ENCODE data around the gene DLGAP4.
A peak's percentile ranks its signal among the peaks of the same experiment; 100 is the strongest.
"Not testable (repeated sequence)": the region's sequence is repeated elsewhere in the genome, so short reads cannot be mapped to it uniquely, and the experiment has no call there.

The DLGAP4 gene

GRCh38 chr20:36507746-36508145 is 201.6 kb downstream of the DLGAP4 start:
- DNase-seq, result no peak

DNA sequence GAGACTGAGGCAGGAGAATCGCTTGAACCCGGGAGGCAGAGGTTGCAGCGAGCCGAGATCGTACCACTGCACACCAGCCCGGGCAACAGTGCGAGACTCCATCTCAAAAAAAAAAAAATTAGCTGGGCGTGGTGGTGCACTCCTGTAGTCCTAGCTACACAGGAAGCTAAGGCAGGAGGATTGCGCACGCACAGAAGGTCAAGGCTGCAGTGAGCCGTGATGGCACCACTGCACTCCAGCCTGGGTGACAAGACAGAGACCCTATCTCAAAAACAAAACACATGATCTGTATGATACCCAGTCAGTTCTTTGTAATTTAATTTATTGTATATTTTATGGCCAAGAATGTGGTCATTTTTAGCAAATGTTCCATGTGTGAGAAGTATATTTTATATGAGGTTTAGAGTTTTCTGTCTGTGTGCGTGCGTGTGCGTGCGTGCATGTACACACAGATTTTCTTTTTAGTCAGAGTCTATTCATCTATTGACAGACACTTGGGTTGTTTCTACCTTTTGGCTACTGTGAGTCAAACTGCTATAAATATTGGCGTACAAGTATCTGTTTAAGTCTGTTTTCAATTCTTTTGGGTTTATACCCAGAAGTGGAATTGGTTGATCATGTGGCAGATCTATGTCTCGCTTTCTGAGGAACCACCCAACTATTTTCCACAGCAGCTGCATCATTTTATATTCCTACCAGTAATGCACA is 213.0 kb downstream of the DLGAP4 start:
- DNase-seq, result peak; percentile 80

GRCh38 chr20:36519944-36520343 is 213.8 kb downstream of the DLGAP4 start:
- DNase-seq, result peak; percentile 54

GRCh38 chr20:36521526-36521925 is 215.4 kb downstream of the DLGAP4 start:
- DNase-seq, result no peak

DNA sequence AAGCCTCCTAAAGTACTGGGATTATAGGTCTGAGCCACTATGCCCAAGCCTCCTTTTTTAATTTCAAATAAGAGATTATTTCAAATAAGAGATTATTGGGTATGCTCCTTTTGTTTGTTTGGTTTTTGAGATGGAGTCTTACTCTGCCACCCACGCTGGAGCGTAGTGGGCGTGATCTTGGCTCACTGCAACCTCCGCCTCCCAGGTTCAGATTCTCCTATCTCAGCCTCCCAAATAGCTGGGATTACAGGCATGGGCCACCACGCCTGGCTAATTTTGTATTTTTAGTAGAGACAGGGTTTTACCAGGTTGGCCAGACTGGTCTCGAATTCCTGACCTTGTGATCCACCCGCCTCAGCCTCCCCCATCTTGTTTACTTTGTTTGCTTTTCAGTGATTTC is 216.3 kb downstream of the DLGAP4 start:
- DNase-seq, result not testable (repeated sequence)

- no peak for DNase-seq
Measured at GRCh38 chr20:36523341-36523740, 217.2 kb downstream of the DLGAP4 start.

DNA sequence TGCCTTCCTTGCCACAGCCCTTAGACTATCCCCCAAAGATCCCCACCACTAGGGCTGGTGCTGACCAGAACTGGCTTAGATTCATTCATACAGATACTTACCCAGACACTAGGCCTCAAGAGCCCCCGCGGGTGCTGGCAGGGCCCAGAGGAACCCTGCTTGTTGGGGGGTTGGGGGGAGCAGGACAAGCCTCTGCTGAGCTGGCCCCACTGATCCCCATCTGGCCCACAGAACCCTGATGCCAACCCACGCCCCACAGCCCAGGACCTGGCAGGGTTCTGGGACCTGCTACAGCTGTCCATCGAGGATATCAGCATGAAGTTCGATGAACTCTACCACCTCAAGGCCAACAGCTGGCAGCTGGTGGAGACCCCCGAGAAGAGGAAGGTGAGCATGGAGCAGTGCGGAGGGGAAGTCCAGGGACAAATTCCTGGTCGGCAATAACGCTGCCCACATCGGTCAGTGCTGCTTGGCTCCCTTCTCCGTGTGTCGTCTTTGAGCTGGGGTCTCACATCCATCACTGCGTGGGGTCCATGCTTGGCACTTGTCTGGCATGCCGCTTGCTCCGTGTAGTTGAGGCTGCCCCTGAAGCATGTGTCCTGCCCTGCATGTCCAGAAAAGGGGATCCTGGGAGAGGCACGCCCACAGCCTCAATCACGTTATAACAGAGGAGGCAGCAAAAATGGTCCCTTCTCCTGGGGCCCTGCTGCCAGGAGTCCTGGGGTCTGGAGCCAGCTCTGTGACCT is 219.7 kb downstream of the DLGAP4 start:
- no peak for DNase-seq

DNA sequence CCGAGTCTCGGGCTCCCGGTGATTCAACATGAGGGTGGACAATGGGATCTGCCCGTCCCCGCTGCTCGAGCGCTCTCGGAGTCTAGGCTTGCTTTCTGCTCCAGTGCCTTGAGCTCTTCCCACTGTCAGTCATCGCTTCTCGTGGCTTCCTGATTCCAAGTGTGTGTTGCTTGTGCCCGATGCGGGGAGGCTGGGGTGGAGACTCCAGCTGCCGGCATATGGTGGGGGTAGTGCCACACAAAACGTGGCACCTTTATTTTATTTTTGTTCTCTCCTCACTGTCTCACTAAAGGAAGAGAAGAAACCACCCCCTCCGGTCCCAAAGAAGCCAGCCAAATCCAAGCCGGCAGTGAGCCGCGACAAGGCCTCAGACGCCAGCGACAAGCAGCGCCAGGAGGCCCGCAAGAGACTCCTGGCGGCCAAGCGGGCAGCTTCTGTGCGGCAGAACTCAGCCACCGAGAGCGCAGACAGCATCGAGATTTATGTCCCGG is 220.4 kb downstream of the DLGAP4 start:
- no peak for DNase-seq

- DNase-seq, result no peak
Measured at GRCh38 chr20:36527331-36528125, 221.4 kb downstream of the DLGAP4 start.

DNA sequence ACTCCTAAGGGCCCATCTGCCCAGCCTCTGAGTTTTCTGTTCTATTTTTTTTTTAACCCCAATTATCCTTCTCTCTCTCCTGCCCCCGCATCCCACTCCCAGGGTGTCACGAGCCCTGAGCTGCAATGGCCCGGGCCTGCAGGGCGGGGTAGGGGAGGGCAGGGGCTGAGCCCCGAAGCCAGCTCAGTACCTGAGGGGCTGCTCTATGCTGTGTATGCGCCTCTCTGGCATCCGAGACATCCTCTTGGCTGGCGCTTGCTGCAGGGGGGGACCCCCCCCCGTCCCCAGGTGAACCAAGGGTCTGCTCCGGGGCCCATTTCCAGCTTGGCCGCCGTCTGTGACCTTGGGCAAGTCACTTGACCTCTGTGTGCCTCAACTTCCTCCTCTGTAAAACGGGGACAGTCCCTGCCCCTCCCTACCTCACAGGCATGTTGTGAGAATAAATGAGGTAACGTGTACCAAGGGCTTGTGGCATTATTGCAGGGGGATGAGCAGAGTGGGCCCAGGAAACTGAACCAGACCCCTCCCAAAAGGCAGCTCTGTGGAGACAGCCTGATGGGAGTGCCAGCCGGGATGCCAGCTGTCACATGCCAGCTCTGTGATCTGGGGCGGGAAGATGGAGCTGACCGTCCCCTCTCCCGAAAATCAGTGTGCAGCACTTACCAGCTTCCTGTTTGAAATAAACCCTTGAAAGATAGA is 222.2 kb downstream of the DLGAP4 start:
- no peak for DNase-seq

- DNase-seq, result no peak
Measured at GRCh38 chr20:36528875-36529417, 222.8 kb downstream of the DLGAP4 start.

DNA sequence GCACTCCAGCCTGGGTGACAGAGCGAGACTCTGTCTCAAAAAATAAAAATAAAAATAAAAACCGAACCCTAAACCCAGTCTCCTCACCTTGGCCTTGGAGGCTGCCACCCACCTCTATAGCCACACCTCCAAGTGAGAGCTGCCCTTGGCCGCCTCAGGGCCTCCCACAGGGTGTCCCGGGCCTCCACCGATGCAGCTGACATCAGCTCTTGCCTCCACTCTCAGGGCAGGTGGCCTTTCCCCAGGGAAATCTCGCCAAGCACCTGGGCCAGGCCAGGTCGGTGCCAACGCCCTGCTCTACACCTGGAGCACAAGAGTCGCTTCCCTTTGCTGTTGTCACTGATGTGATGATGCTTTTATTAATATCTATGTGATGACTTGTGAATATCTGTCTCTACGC is 226.2 kb downstream of the DLGAP4 start:
- DNase-seq, result no peak

DNA sequence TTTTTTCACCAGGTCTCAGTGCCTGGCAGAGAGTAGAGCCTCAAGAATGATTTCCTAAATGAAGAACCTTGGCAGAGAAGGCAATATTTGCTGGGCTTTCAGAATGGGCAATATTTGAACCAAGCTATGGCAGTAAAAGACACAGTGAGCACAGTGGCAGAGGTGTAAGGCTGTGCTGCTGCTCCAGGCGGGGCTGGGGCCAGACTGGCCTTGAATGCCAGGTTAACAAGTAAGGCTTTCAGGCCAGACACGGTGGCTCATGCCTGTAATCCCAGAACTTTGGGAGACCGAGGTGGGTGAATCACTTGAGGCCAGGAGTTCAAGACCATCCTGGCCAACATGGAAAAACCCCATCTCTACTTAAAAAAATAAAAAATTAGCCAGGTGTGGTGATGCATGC is 226.7 kb downstream of the DLGAP4 start:
- no peak for DNase-seq

- DNase-seq, result no peak
Measured at GRCh38 chr20:36538026-36538722, 232.0 kb downstream of the DLGAP4 start.

DNA sequence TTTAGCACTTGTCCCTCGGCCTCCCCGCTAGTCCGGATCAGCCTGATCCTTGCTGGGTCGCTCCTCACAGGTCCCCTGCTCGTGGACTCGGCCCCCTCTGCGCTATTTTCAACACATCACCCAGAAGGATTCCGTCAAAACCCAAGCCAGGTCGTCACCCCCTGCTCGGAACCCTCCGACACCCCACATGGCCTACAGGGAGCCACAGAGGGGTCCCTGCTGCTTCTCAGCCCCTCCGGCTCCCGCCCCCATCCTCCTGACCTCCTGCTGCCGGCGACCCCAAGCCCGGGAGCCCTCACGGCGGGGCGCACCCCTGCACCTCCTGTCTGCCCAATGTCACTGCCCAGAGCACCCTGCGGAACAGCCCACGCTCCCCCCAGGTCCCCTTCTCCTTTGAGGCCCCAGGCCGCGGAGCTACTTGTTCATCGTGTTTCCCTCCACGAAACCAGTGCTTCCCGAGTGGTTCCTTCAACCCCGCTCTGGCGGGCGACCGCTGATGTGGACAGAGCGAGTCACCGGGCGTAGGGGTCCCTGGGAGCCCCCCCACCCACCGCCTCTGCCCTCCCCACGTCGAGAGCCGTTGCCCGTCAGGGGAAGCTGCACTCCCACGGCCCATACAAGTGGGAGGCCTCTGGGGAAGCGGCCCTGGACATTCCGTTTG is 234.5 kb downstream of the DLGAP4 start:
- DNase-seq, result no peak

- DNase-seq, result no peak
Measured at GRCh38 chr20:36541227-36541767, 235.2 kb downstream of the DLGAP4 start, which contains the start of gene MYL9. MYL9 (plus strand) TSS chr20:36541519; CDS start chr20:36544885, 3,366 bp downstream.

DNA sequence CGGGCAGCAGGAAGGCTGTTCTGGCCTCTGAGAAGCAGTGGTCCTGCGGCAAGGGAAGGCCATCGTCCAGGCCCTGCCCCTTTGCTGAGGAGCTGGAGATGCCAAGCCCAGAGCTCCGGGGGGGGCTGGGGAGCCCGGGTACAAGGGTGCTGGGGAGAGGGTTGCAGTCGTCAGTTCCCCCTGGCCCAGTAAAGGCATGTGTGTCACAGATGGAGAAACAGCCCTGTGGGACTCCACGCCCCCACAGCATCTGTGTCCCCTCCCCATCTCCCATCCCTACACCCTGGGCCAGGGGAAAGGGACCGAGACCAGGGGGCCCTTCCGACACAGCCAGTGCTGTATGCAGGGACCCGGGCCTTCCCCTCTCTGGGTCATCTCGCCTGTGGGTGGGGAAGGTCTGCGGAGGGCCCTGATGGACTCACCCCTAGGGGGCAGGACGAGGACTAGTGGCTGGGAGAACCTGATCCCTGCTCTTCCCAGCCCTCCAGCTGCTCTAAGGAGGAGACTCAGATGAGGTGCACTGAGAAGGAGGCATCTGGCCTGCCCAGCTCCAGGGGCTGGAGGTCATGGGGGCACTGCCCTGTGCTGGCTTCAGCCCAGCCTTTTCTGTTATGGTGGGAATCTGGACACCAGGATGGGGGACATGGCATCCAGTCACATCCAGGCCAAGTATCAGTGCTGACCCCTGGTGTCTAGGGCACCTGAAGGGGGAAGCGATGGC is 235.8 kb downstream of the DLGAP4 start:
- DNase-seq, result no peak

GRCh38 chr20:36542516-36543183 is 236.5 kb downstream of the DLGAP4 start:
- DNase-seq, result no peak
